Neural crest cell (in vitro differentiated cells): Measurements from ENCODE around the gene YBX3. TPM values are rescaled to one million over a fixed set of nuclear protein-coding genes. Genes with fewer than 3 reads are reported as not detected.
A peak's percentile ranks its signal among the peaks of the same experiment; 100 is the strongest.

ENCODE experiments used
- DNase-seq: peaks from one replicate; pipeline ENCODE4 v3.0.0; 2021; ENCODE audit warnings: low read depth, mixed read lengths, low spot score
- H3K27ac Mint-ChIP-seq: one replicate; pipeline ENCODE4 v1.8.0; 2021; ENCODE audit warnings: mild to moderate bottlenecking, mixed read lengths; ENCODE audit not compliant: unreplicated experiment
- H3K27me3 Mint-ChIP-seq: 2 replicates; pipeline ENCODE4 v1.8.0; 2021; ENCODE audit warnings: low read depth, mild to moderate bottlenecking, mixed read lengths
- H3K36me3 Mint-ChIP-seq: 2 replicates; pipeline ENCODE4 v1.8.0; 2021; ENCODE audit warnings: low read depth, mild to moderate bottlenecking, mixed read lengths
- H3K4me1 Mint-ChIP-seq: 2 replicates; pipeline ENCODE4 v1.8.0; 2021; ENCODE audit warnings: mixed read lengths
- H3K4me3 Mint-ChIP-seq: one replicate; pipeline ENCODE4 v1.8.0; 2021; ENCODE audit warnings: mild to moderate bottlenecking, mixed read lengths
- H3K9me3 Mint-ChIP-seq: 2 replicates; pipeline ENCODE4 v1.8.0; 2021; ENCODE audit warnings: mixed read lengths
- CTCF ChIP-seq: fragments of 200-600 bp; sonication (generic); conservative IDR thresholded peaks from 2 replicates; pipeline ENCODE4 v1.5.0; 2021; ENCODE audit warnings: antibody characterized with exemption, mild to moderate bottlenecking
- total RNA-seq: library from RNA; stranded (reverse); gene quantifications from 2 replicates; pipeline ENCODE4 v1.2.1, GENCODE V29; 2021

Gene YBX3
- total RNA-seq, 1 donor from 2014 or later, result 90.4 TPM

GRCh38 chr12:10721651-10722501 lies 1.2 kb downstream of the YBX3 start:
- Mint-ChIP-seq H3K9me3 (no peaks in the 10 kb centered on the region), H3K4me3 (peak overlapping the region; percentile 98), H3K36me3 (no peaks in the 10 kb centered on the region), H3K4me1 (peaks cover 35% of the 10 kb centered on the region), H3K27me3 (peaks cover 41% of the 10 kb centered on the region), H3K27ac (peak overlapping the region; percentile 86)
- peak; percentile 40 for DNase-seq
- TF ChIP-seq CTCF, result no peak

GRCh38 chr12:10720974-10721650 lies 2.0 kb downstream of the YBX3 start:
- H3K4me3 Mint-ChIP-seq, result peak overlapping the region; percentile 98
- H3K27me3 Mint-ChIP-seq, result peaks cover 37% of the 10 kb centered on the region
- H3K27ac Mint-ChIP-seq, result no peak overlapping the region
- DNase-seq, result no peak
- no peak for TF ChIP-seq CTCF
- no peaks in the 10 kb centered on the region for H3K36me3 Mint-ChIP-seq
- peaks cover 40% of the 10 kb centered on the region for H3K4me1 Mint-ChIP-seq
- no peaks in the 10 kb centered on the region for H3K9me3 Mint-ChIP-seq

- Mint-ChIP-seq H3K4me1 (peaks cover 40% of the 10 kb centered on the region), H3K9me3 (no peaks in the 10 kb centered on the region), H3K27ac (no peak overlapping the region), H3K36me3 (peaks cover 5% of the 10 kb centered on the region), H3K27me3 (peaks cover 23% of the 10 kb centered on the region), H3K4me3 (no peak overlapping the region)
- DNase-seq, result no peak
- TF ChIP-seq CTCF, result no peak
These were observed 3.6 kb downstream of the YBX3 start for GRCh38 chr12:10719482-10719881.

GRCh38 chr12:10718279-10718821 lies 4.8 kb downstream of the YBX3 start:
- no peak for DNase-seq
- Mint-ChIP-seq H3K4me1 (peaks cover 33% of the 10 kb centered on the region), H3K9me3 (no peaks in the 10 kb centered on the region), H3K27ac (peak overlapping the region; percentile 13), H3K27me3 (peaks cover 11% of the 10 kb centered on the region), H3K4me3 (no peak overlapping the region), H3K36me3 (peaks cover 5% of the 10 kb centered on the region)
- no peak for TF ChIP-seq CTCF

- Mint-ChIP-seq H3K27ac (no peak overlapping the region), H3K4me1 (peaks cover 32% of the 10 kb centered on the region), H3K36me3 (peaks cover 12% of the 10 kb centered on the region), H3K4me3 (peak overlapping the region; percentile 29), H3K27me3 (peaks cover 10% of the 10 kb centered on the region), H3K9me3 (no peaks in the 10 kb centered on the region)
- TF ChIP-seq CTCF, result no peak
- DNase-seq, result no peak
These were observed 5.7 kb downstream of the YBX3 start for GRCh38 chr12:10717410-10717809.
